Non-pigmented ciliary epithelial cell (primary cell): ENCODE results near the gene AJM1.
"Not testable (repeated sequence)": the region's sequence is repeated elsewhere in the genome, so short reads cannot be mapped to it uniquely, and the experiment has no call there.

Experiments used
- DNase-seq: peaks from one replicate; pipeline ENCODE4 v3.0.0-alpha.2; 2010; ENCODE audit warnings: low read depth

Gene AJM1

GRCh38 chr9:136856541-136857141, 14.4 kb downstream of the AJM1 start:
- no peak for DNase-seq

DNA sequence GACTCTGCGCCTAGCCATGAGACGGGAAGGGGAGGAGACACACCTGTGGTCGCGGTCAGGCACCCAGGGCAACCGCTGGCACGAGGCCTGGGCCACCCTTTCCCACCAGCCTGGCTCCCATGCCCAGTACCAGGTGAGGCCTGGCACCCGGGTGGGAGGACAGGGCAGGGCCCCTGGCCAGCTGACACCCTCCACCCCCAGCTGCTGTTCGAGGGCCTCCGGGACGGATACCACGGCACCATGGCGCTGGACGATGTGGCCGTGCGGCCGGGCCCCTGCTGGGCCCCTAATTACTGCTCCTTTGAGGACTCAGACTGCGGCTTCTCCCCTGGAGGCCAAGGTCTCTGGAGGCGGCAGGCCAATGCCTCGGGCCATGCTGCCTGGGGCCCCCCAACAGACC, 14.9 kb downstream of the AJM1 start:
- no peak for DNase-seq

DNA sequence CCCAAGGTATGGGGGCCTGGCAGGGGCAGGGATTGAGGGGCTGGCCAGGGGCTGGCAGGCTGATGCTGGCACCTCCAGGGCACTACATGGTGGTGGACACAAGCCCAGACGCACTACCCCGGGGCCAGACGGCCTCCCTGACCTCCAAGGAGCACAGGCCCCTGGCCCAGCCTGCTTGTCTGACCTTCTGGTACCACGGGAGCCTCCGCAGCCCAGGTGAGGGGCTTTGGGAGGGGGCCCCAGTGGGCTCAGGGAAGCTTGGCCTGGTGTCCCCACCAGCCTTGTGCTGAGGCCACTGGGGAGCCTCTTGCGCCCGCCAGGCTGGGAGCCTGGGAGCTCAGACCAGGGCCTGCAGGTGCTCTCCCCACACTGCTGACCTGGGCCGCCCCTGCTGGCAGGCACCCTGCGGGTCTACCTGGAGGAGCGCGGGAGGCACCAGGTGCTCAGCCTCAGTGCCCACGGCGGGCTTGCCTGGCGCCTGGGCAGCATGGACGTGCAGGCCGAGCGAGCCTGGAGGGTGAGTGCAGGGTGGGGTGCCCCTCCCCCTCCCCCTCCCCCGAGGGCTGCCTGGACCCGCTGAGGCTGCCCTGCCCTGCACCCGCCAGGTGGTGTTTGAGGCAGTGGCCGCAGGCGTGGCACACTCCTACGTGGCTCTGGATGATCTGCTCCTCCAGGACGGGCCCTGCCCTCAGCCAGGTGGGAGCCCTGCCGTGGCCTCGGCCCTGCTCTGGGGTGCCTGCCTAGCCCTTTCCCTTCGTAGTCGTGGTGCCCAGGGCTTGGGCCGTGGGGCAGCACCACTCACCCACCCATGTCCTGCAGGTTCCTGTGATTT, 15.5 kb downstream of the AJM1 start:
- no peak for DNase-seq

DNA sequence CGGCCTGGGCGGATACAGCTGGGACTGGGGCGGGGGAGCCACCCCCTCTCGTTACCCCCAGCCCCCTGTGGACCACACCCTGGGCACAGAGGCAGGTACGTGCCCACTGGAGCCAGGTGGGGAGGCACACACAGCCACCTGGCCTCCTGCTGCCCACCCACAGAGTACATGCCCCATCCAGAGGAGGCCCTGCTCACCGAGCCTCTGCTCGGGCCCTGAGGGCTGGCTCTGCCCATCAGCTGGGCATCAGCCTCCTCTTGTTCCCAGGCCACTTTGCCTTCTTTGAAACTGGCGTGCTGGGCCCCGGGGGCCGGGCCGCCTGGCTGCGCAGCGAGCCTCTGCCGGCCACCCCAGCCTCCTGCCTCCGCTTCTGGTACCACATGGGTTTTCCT, 16.2 kb downstream of the AJM1 start:
- no peak for DNase-seq

GRCh38 chr9:136858844-136859757, 16.8 kb downstream of the AJM1 start:
- no peak for DNase-seq

GRCh38 chr9:136860529-136860928, 18.3 kb downstream of the AJM1 start:
- no peak for DNase-seq

- DNase-seq, result no peak
These were observed 18.9 kb downstream of the AJM1 start for GRCh38 chr9:136860933-136861873.

DNA sequence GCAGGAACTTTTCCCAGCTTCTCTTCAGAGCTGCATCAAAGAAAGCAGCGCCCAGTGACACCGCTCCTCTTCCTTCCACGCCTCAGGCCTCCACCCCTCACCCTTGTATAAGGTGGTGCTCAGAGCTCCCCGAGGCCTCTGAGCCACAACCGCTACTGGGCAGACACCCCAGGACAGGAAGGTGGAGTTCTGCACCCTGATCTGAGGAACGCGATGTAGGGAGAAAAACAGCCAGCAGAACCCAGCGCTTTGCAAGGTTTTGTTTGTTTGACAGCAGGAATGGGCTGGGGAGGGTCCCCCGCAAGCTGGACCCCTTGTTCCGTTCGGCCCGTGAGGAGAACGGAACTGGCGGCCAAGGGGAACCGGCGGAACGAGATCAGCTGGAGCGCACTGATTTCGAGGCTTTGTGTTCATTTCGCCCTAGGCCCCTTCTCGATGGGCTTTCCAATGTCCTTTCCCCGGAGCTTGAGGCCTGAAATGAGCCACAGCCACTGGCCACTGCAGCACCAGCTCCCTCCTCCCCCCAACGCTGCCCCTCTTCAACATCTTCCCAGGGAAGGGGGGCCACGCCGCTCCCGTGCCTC, 19.7 kb downstream of the AJM1 start:
- no peak for DNase-seq

- no peak for DNase-seq
These were observed 20.8 kb downstream of the AJM1 start for GRCh38 chr9:136862849-136863622.

- DNase-seq, result no peak
These were observed 21.5 kb downstream of the AJM1 start for GRCh38 chr9:136863623-136864273.

- DNase-seq, result no peak
These were observed 22.9 kb downstream of the AJM1 start for GRCh38 chr9:136865041-136865767.

- no peak for DNase-seq
These were observed 23.5 kb downstream of the AJM1 start for GRCh38 chr9:136865768-136866103.

GRCh38 chr9:136866898-136867421, 24.7 kb downstream of the AJM1 start:
- DNase-seq, result not testable (repeated sequence)

DNA sequence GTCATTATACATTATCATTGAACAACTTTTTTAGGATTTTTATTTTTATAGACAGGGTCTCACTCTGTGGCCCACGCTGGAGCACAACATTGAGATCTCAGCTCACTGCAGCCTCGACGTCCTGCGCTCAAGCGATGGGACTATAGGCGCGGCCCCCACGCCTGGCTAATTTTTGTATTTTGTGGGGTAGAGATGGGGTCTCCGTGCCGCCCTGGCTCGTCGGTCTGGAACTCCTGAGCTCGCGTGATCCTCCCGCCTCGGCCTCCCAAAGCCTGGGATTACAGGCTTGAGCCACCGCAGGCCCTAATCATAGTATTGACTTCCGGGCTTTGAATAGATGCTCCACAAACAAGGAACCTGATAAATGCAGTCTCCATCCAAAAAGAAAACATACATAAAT, 25.2 kb downstream of the AJM1 start:
- no peak for DNase-seq

DNA sequence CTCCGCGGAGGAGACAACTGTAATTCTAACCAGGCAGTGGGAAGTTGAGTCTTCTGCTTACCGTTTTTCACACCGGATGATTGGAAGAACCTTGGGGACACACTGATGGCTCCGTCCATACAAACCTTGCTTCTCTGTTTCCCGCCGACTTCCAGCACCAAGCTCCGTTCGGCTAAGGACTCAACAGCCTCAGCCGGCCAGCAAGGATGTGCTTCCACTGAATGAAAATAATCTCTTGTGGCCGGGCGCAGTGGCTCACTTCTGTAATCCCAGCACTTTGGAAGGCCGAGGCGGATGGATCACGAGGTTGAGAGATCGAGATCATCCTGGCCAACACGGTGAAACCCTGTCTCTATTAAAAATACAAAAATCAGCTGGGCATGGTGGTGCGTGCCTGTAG, 25.6 kb downstream of the AJM1 start:
- no peak for DNase-seq

DNA sequence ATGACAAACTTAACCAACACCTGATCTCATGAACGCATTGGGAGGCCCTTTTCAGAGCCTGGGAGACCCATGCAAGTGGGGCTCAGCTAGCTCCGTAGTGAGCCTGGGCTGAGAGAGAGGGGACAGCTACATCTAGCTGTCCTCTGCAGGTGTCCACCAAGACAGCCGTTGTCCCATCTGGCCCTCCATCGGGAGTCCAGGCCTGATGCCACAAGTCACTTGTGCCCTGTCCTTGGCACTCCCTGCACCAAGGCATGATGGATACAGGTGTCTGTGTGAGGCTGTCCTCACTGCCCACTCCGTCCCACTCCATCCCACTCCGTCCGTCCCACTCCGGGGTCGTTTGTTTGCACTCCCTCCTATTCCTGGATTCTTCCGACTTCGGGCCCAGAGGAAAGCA, 26.4 kb downstream of the AJM1 start:
- no peak for DNase-seq

DNA sequence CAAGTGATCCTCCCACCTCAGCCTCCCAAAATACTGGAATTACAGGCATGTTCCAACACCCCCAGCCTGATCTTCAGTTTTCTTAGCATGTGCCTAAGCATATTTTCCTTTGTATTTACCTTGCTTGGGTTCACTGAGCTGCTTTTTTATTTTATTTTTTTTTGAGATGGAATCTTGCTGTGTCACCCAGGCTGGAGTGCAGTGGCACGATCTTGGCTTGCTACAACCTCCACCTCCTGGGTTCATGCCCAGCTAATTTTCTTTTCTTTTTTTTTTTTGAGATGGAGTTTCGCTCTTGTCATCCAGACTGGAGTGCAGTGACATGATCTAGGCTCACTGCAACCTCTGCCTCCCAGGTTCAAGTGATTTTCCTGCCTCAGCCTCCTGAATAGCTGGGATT, 27.3 kb downstream of the AJM1 start:
- DNase-seq, result not testable (repeated sequence)

- DNase-seq, result no peak
These were observed 32.9 kb downstream of the AJM1 start for GRCh38 chr9:136875155-136875554.

- no peak for DNase-seq
These were observed 34.2 kb downstream of the AJM1 start for GRCh38 chr9:136876476-136876875.
